ENCODE data around the gene ZNF423.

DNA sequence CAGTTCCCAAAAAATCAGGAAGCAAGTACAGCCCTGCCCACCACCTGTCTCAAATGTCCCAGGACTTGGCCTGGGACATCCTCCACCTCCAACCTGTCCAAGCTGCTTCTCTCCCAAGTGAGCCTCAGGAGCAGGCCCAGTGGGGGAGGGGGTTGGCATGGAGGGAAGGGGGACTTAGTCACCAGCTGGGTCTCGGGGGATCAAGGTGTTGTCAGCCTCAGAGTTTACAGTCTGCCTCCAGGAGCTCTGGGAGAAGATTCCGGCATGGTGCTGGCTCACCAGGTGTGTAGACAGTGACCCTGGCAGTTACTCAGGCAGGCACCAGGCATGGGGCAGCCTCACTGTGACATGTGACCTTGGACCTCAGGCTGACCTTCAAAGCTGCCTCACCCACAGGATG lies 19.7 kb downstream of the ZNF423 start:
- TF ChIP-seq, protein P1, sequence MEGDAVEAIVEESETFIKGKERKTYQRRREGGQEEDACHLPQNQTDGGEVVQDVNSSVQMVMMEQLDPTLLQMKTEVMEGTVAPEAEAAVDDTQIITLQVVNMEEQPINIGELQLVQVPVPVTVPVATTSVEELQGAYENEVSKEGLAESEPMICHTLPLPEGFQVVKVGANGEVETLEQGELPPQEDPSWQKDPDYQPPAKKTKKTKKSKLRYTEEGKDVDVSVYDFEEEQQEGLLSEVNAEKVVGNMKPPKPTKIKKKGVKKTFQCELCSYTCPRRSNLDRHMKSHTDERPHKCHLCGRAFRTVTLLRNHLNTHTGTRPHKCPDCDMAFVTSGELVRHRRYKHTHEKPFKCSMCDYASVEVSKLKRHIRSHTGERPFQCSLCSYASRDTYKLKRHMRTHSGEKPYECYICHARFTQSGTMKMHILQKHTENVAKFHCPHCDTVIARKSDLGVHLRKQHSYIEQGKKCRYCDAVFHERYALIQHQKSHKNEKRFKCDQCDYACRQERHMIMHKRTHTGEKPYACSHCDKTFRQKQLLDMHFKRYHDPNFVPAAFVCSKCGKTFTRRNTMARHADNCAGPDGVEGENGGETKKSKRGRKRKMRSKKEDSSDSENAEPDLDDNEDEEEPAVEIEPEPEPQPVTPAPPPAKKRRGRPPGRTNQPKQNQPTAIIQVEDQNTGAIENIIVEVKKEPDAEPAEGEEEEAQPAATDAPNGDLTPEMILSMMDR (IDR thresholded peaks at IDR 0.05; ENCODE audit: borderline replicate concordance, extremely low read depth, low read length, poor library complexity, severe bottlenecking) = no peak
- TF ChIP-seq EZH2 (IDR thresholded peaks at IDR 0.05; ENCODE audit: borderline replicate concordance, low read depth, low read length, severe bottlenecking) = no peak
